Stimulated activated CD4-positive, alpha-beta T cell treated with anti-CD3 and anti-CD28 coated beads, TNF-alpha, amount 100 ng/mL, for 1 hour (primary cell): ENCODE results near the gene THSD7A.

Experiments used
- DNase-seq, 3 donors: peaks; one replicate each; pipeline ENCODE4 v3.0.0-alpha.2; 2020; ENCODE audit warnings: low read depth in 3 of 3, low spot score in 1 of 3

THSD7A gene

GRCh38 chr7:11831736-11832495 is at the start of gene THSD7A:
THSD7A (minus strand) TSS chr7:11832198; CDS start chr7:11831946, 252 bp downstream.
- no peak for DNase-seq

GRCh38 chr7:11881680-11882079 is 49.7 kb upstream of the THSD7A start:
- no peak for DNase-seq

- no peak for DNase-seq
Measured at GRCh38 chr7:11875635-11876034, 43.6 kb upstream of the THSD7A start.

GRCh38 chr7:11865671-11866070 is 33.7 kb upstream of the THSD7A start:
- DNase-seq, result no peak

GRCh38 chr7:11858622-11859302 is 26.8 kb upstream of the THSD7A start:
- no peak for DNase-seq

GRCh38 chr7:11858026-11858425 is 26.0 kb upstream of the THSD7A start:
- no peak for DNase-seq

GRCh38 chr7:11848251-11848650 is 16.3 kb upstream of the THSD7A start:
- DNase-seq, result no peak

- DNase-seq, result no peak
Measured at GRCh38 chr7:11847336-11847735, 15.3 kb upstream of the THSD7A start.

- DNase-seq, result no peak
Measured at GRCh38 chr7:11846361-11846955, 14.5 kb upstream of the THSD7A start.

- DNase-seq, result no peak
Measured at GRCh38 chr7:11843113-11843765, 11.2 kb upstream of the THSD7A start.

GRCh38 chr7:11841657-11842056 is 9.7 kb upstream of the THSD7A start:
- no peak for DNase-seq

- DNase-seq, result no peak
Measured at GRCh38 chr7:11835260-11835659, 3.3 kb upstream of the THSD7A start.

GRCh38 chr7:11833431-11833830 is 1.4 kb upstream of the THSD7A start:
- no peak for DNase-seq

- DNase-seq, result no peak
Measured at GRCh38 chr7:11831156-11831735, 752 bp downstream of the THSD7A start.

GRCh38 chr7:11830582-11831155 is 1.3 kb downstream of the THSD7A start:
- no peak for DNase-seq

- DNase-seq, result no peak
Measured at GRCh38 chr7:11829954-11830353, 2.0 kb downstream of the THSD7A start.

- DNase-seq, result no peak
Measured at GRCh38 chr7:11819947-11820346, 12.1 kb downstream of the THSD7A start.

- DNase-seq, result no peak
Measured at GRCh38 chr7:11819271-11819670, 12.7 kb downstream of the THSD7A start.

GRCh38 chr7:11818281-11818680 is 13.7 kb downstream of the THSD7A start:
- DNase-seq, result no peak

- no peak for DNase-seq
Measured at GRCh38 chr7:11817111-11817740, 14.8 kb downstream of the THSD7A start.

GRCh38 chr7:11811709-11812108 is 20.3 kb downstream of the THSD7A start:
- no peak for DNase-seq
